Measurements from ENCODE around the gene PWWP2A. TPM values are rescaled to one million over a fixed set of nuclear protein-coding genes. Genes with fewer than 3 reads are reported as not detected.
A peak's percentile ranks its signal among the peaks of the same experiment; 100 is the strongest.

PWWP2A gene, protein sequence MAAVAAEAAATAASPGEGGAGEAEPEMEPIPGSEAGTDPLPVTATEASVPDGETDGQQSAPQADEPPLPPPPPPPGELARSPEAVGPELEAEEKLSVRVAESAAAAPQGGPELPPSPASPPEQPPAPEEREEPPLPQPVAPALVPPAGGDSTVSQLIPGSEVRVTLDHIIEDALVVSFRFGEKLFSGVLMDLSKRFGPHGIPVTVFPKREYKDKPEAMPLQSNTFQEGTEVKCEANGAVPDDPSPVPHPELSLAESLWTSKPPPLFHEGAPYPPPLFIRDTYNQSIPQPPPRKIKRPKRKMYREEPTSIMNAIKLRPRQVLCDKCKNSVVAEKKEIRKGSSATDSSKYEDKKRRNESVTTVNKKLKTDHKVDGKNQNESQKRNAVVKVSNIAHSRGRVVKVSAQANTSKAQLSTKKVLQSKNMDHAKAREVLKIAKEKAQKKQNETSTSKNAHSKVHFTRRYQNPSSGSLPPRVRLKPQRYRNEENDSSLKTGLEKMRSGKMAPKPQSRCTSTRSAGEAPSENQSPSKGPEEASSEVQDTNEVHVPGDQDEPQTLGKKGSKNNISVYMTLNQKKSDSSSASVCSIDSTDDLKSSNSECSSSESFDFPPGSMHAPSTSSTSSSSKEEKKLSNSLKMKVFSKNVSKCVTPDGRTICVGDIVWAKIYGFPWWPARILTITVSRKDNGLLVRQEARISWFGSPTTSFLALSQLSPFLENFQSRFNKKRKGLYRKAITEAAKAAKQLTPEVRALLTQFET
- 27.0 TPM for total RNA-seq
- long read RNA-seq, transcript PWWP2A-201 (2 exons, 3,346 nt), result major isoform, 13 of 35 reads
- long read RNA-seq, partial matches to known transcripts, result 3 of 35 reads
- long read RNA-seq, other reads (novel, unspliced or antisense), result 12 of 35 reads

- ATAC-seq, result peak; percentile 97 to 98
These were observed at the start of gene PWWP2A for GRCh38 chr5:160119142-160119904. PWWP2A (minus strand) TSS chr5:160119450; CDS start chr5:160119388, 62 bp downstream.

GRCh38 chr5:160167624-160168165 is 48.4 kb upstream of the PWWP2A start:
- Histone ChIP-seq H3K4me1 (peaks cover 24% of the 10 kb centered on the region), H3K27ac (no peak overlapping the region), H3K9me3 (no peaks in the 10 kb centered on the region), H3K4me3 (no peak overlapping the region), H3K27me3 (ENCODE audit: low read depth) (no peaks in the 10 kb centered on the region), H3K36me3 (no peaks in the 10 kb centered on the region)
- TF ChIP-seq, protein P1, sequence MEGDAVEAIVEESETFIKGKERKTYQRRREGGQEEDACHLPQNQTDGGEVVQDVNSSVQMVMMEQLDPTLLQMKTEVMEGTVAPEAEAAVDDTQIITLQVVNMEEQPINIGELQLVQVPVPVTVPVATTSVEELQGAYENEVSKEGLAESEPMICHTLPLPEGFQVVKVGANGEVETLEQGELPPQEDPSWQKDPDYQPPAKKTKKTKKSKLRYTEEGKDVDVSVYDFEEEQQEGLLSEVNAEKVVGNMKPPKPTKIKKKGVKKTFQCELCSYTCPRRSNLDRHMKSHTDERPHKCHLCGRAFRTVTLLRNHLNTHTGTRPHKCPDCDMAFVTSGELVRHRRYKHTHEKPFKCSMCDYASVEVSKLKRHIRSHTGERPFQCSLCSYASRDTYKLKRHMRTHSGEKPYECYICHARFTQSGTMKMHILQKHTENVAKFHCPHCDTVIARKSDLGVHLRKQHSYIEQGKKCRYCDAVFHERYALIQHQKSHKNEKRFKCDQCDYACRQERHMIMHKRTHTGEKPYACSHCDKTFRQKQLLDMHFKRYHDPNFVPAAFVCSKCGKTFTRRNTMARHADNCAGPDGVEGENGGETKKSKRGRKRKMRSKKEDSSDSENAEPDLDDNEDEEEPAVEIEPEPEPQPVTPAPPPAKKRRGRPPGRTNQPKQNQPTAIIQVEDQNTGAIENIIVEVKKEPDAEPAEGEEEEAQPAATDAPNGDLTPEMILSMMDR (IDR thresholded peaks at IDR 0.05), result no peak
- DNase-seq (no peak), ATAC-seq (no peak)
- intact Hi-C loops (cut with DNase I), result no loop called here

More at GRCh38 chr5:160119142-160119904, at the start of gene PWWP2A:
- peak; percentile 97 for DNase-seq
- peak within 1 kb of the TSS; percentile 98 for H3K27ac ChIP-seq
- intact Hi-C loops (cut with DNase I), result no loop called here
- no peaks in the 10 kb centered on the region for H3K27me3 ChIP-seq (ENCODE audit: low read depth)
- TF ChIP-seq, protein P1 (IDR thresholded peaks at IDR 0.05), result no peak
- H3K36me3 ChIP-seq, result peaks cover 31% of the 10 kb centered on the region
- peak within 1 kb of the TSS; percentile 96 for H3K4me3 ChIP-seq
- no peaks in the 10 kb centered on the region for H3K9me3 ChIP-seq
- H3K4me1 ChIP-seq, result peaks cover 16% of the 10 kb centered on the region

DNA sequence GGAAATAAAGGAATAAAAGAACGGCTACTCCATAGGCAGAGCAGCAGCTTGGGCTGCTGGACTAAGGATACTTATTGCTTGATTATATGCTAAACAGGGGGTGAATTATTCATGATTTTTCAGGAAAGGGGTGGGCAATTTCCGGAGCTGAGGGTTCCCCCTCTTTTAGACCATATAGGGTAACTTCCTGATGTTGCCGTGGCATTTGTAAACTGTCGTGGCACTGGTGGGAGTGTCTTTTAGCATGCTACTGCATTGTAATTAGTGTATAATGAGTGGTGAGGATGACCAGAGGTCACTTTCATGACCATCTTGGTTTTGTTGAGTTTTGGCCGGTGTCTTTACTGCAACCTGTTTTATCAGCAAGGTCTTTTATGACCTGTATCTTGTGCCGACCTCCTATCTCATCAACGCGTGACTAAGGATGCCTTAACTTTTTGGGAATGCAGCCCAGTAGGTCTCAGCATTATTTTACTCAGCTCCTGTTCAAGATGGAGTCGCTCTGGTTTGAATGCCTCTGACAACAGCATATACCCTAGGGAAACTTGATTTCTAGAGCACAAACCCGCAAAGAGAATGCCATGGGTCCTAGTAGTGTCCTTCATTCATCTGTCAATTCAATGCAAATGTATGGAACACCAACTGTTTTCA is 47.8 kb upstream of the PWWP2A start:
- ATAC-seq (no peak), DNase-seq (no peak)
- Histone ChIP-seq H3K9me3 (no peaks in the 10 kb centered on the region), H3K36me3 (no peaks in the 10 kb centered on the region), H3K27me3 (ENCODE audit: low read depth) (no peaks in the 10 kb centered on the region), H3K27ac (no peak overlapping the region), H3K4me3 (no peak overlapping the region), H3K4me1 (peaks cover 24% of the 10 kb centered on the region)
- TF ChIP-seq, protein P1 (IDR thresholded peaks at IDR 0.05), result no peak
- intact Hi-C loops (cut with DNase I), result no loop called here

DNA sequence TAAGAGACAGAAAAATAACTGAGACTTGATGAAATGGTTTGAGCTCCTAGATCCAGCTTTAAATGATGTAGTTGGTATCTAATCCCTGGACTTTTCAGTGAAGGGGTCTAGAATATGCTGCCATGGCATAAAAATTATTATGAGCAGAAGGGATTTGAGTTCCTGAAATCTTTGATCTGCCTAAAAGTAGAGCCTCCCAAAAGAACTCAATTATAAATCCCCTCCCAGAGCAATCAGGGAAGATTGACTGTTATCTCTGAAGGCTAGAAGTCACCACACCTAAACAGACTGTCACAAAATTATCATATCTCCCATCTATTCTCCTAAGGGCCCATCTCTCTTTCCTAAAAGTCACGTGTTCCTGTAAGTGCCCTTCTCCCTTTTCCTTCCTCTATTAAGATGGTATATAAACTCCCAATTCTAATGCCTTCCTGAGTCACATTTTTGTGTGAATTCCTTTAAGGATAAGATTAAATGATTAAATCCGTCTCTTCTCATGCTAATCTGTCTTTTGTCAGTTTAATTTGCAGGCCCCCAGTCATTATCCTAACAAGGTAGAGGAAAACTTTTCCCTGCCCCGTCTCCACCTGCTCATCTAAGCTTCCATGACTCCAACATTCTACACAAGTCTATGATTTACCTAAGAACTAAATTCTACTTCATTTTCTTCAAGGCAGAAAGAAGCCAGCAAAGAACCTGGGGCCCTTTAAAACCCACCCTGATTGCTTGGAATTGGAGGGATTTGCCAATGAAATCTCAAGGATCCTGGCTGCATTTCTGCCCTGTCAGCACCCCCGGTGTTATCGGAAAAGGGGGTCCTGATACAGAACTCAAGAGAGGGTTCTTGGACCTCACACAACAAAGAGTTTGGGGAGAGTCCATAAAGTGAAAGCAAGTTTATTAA is 47.1 kb upstream of the PWWP2A start:
- TF ChIP-seq, protein P1 (IDR thresholded peaks at IDR 0.05), result no peak
- DNase-seq (no peak), ATAC-seq (no peak)
- no peaks in the 10 kb centered on the region for H3K27me3 ChIP-seq (ENCODE audit: low read depth)
- no peaks in the 10 kb centered on the region for H3K9me3 ChIP-seq
- intact Hi-C loops (cut with DNase I), result no loop called here
- H3K36me3 ChIP-seq, result no peaks in the 10 kb centered on the region
- no peak overlapping the region for H3K4me3 ChIP-seq
- H3K27ac ChIP-seq, result peak overlapping the region; percentile 39
- peaks cover 24% of the 10 kb centered on the region for H3K4me1 ChIP-seq
